Prostate gland (tissue), 2 donors: Measurements from ENCODE around the gene METTL25B. TPM values are rescaled to one million over a fixed set of nuclear protein-coding genes. Genes with fewer than 3 reads are reported as not detected.

Experiments used
- DNase-seq: peaks from one replicate; pipeline ENCODE4 v3.0.0-alpha.2; 2019; ENCODE audit warnings: low spot score
- H3K27ac ChIP-seq, 2 donors: fragments of 200-600 bp; sonication (generic); 2 replicates each; pipeline ENCODE4 v1.5.1; 2017 to 2019
- H3K27me3 ChIP-seq: fragments of 200-600 bp; sonication (generic); replicated peaks from 2 replicates; pipeline ENCODE4 v1.5.1; 2019; ENCODE audit not compliant: insufficient read depth
- H3K36me3 ChIP-seq, 2 donors: fragments of 200-600 bp; sonication (generic); 1 replicate in 1 of 2; 2 replicates in 1 of 2; pipeline versions ENCODE4 v1.5.1 to v1.8.1; 2017 to 2019
- H3K4me1 ChIP-seq: fragments of 200-600 bp; sonication (generic); replicated peaks from 2 replicates; pipeline ENCODE4 v1.5.1; 2019
- H3K4me3 ChIP-seq, 2 donors: fragments of 200-600 bp; sonication (generic); 2 replicates each; pipeline ENCODE4 v1.5.1; 2017 to 2019
- H3K9me3 ChIP-seq: fragments of 200-600 bp; sonication (generic); 2 replicates; pipeline ENCODE4 v1.5.1; 2017
- POLR2A ChIP-seq: fragments of 450-650 bp; IDR thresholded peaks from one replicate; pipeline ENCODE4 v1.6.1; 2016; ENCODE audit warnings: antibody characterized with exemption, mild to moderate bottlenecking
- POLR2AphosphoS5 ChIP-seq: sonication (generic); formaldehyde crosslinking; IDR thresholded peaks from one replicate; pipeline ENCODE4 v1.6.1; 2017; ENCODE audit warnings: antibody characterized with exemption
- WGBS: methylation state at CpG from one replicate; pipeline ENCODE4 v1.1.5; 2018; 5-methylcytosine and 5-hydroxymethylcytosine counted together
- intact Hi-C: fragments of 100-400 bp; cut with DNase I; formaldehyde crosslinking; loops from one replicate; pipeline ENCODE4 v1.14.2; 2022
- total RNA-seq, 2 donors: library from RNA; depleted of rRNA; stranded (reverse); fragments of >200 nt; gene quantifications; one replicate each; pipeline ENCODE4 v1.1.0, GENCODE V29; 2016
- TF ChIP-seq, protein P1 (sequence below), 4 experiments: fragments of 200-600 bp in 2 of 4; fragments of 450-650 bp in 2 of 4; sonication (generic) in 2 of 4; IDR thresholded peaks; 1 replicate in 3 of 4; 2 replicates in 1 of 4; pipeline ENCODE4 v1.5.1; 2016 to 2019; ENCODE audit warnings: antibody characterized with exemption in 4 of 4, mild to moderate bottlenecking in 2 of 4, moderate library complexity in 2 of 4

The METTL25B gene
- total RNA-seq, 2 donors from 2014 or later, result 62.0 to 69.5 TPM

DNA sequence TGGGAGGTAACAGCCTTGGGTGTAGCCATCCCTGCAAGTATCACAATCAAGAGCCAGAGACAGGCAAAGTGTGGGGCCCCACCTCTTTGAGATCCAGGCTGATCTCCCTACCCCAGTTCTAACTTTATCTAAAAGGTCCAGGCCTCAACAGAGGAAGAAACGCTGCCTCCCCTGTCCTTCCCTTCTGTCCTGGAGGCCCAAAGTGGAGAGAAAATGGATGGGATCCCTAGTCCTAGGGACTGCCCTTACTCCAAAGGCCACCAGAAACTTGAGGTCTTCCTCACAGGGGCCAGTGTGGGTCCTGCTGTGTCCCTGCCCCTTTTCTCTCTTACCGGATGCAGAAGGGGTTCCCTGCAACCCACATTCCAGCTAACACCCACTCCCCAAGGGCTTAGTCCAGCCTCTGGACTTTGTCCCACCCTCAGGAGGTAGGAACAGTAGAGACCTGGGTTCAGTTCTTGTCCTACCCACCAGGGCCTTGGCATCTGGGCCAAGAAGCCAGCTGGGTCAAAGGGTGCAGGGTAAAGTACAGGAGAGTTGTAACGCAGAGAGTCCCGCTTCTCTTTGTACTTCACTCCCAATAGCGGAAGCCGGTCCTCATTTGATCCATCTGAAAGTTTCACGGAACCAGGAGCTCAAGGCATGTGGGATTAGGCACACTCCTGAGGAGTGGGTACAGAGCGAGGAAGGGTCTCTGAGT, 21.3 kb downstream of the METTL25B start:
- intact Hi-C loops, result no loop called here
- Histone ChIP-seq H3K36me3 (peaks cover 0 to 3% of the 10 kb centered on the region in 2 donors), H3K27ac (peak overlapping the region; percentile 96 to 97), H3K9me3 (no peaks in the 10 kb centered on the region), H3K4me3 (peak overlapping the region; percentile 94 to 99), H3K4me1 (peaks cover 26% of the 10 kb centered on the region), H3K27me3 (no peaks in the 10 kb centered on the region)
- 28% methylated on average over 8 of the region's 8 CpGs for WGBS
- DNase-seq, result no peak
- no peak for TF ChIP-seq POLR2A
- no peak for TF ChIP-seq POLR2AphosphoS5
- TF ChIP-seq, protein P1, sequence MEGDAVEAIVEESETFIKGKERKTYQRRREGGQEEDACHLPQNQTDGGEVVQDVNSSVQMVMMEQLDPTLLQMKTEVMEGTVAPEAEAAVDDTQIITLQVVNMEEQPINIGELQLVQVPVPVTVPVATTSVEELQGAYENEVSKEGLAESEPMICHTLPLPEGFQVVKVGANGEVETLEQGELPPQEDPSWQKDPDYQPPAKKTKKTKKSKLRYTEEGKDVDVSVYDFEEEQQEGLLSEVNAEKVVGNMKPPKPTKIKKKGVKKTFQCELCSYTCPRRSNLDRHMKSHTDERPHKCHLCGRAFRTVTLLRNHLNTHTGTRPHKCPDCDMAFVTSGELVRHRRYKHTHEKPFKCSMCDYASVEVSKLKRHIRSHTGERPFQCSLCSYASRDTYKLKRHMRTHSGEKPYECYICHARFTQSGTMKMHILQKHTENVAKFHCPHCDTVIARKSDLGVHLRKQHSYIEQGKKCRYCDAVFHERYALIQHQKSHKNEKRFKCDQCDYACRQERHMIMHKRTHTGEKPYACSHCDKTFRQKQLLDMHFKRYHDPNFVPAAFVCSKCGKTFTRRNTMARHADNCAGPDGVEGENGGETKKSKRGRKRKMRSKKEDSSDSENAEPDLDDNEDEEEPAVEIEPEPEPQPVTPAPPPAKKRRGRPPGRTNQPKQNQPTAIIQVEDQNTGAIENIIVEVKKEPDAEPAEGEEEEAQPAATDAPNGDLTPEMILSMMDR (IDR thresholded peaks at IDR 0.05), result no peak

DNA sequence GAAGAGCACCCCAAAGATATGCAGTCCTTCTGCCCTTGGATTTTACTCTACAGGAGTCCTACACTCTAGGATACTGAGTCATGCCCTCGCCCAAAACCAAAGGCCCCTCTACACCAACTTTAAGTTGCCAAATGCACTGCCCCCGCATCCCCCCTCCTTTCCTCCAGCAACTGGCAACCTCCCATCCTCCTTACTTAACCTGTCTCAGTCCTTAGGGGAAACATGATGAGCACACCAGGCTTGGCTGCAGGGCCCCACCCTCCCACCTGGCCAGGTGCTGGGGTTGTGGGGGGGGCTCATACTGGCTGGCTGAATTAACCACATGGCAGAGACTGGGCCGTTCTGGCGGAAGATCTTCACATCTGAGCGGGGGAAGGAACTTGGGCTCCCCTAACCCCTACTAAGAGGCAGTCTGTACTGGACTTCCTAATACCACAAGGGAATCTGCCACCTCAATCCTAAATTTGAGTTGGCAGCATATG, 22.0 kb downstream of the METTL25B start:
- DNase-seq, result peak; percentile 57
- Histone ChIP-seq H3K9me3 (no peaks in the 10 kb centered on the region), H3K4me1 (peaks cover 26% of the 10 kb centered on the region), H3K4me3 (peak overlapping the region; percentile 94 to 99), H3K27me3 (no peaks in the 10 kb centered on the region), H3K27ac (peak overlapping the region; percentile 96 to 97), H3K36me3 (no peaks in the 10 kb centered on the region)
- TF ChIP-seq, protein P1 (IDR thresholded peaks at IDR 0.05), result no peak
- TF ChIP-seq POLR2A (peak; percentile 48), POLR2AphosphoS5 (peak; percentile 44)
- intact Hi-C loops, result no loop called here
- 0% methylated on average over 5 of the region's 5 CpGs for WGBS

DNA sequence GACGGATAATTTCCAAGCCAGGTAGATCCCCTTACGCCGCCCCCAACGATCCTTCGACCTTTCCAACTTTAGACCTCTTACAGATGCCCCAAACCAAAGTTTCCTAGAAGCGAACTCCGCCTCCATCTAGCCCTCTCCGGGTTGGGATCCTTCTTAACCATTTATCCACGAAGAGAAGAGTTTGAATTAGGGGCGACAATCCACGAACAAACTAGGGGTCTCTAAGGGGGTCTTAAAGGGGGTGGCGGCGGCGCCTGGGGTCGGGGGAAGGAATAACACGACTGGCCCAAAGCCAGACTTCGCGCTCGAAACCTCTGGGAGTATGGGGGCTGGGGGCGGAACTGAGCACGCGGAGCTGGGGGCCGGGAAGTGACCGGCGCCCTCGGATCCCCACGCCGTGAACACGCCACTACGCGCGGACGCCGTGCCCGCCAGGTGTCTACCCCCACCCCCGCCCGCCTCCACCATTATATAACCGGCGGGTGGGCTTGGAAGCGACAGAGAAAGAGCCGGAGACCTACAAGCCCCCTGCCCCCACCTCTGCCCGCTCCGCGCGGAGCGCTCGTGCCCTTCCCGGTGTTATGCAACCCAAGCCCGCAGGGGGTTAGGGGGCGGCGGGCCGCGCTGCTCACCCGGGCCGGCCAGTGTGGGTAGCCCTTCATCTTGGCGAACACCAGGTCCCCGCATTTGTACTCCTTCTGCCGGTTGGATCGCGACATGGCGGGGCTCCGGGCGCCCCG, 22.6 kb downstream of the METTL25B start:
- Histone ChIP-seq H3K9me3 (no peaks in the 10 kb centered on the region), H3K4me3 (peak overlapping the region; percentile 94 to 99), H3K36me3 (no peaks in the 10 kb centered on the region), H3K27me3 (no peaks in the 10 kb centered on the region), H3K4me1 (peaks cover 23% of the 10 kb centered on the region), H3K27ac (peak overlapping the region; percentile 96 to 97)
- DNase-seq, result no peak
- TF ChIP-seq POLR2A, result no peak
- TF ChIP-seq POLR2AphosphoS5, result no peak
- TF ChIP-seq, protein P1 (IDR thresholded peaks at IDR 0.05), result peak in 2 of 4 experiments; percentile 26 to 35
- intact Hi-C loops, result no loop called here
- WGBS, result under 1% methylated on average over 25 of the region's 64 CpGs

DNA sequence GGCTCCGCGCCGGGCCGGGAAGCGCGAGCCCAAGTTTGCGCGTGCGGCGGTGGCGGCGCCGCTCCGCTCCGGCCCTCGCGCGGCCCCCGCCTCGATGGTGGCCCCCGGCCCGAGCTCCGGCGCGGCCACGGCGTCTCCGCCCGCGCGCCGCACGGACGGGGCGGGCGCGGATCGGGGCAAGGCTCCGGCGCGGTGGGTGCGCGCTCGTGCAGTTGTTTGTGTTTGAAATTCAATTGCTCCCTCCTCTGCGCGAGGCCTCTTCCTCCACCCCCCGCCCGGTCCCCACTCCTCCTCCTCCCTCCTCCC, 23.1 kb downstream of the METTL25B start, which contains the start of gene HDGF:
Gene HDGF (minus strand): TSS at position 225 of the 306 bp plus-strand sequence. CDS start 246 bp downstream, outside the sequence.
- no peaks in the 10 kb centered on the region for H3K27me3 ChIP-seq
- peaks cover 19% of the 10 kb centered on the region for H3K4me1 ChIP-seq
- no peak for DNase-seq
- H3K9me3 ChIP-seq, result no peaks in the 10 kb centered on the region
- WGBS, result 0% methylated on average over 8 of the region's 48 CpGs
- H3K4me3 ChIP-seq, result peak within 1 kb of the TSS; percentile 94 to 99
- H3K27ac ChIP-seq, result peak within 1 kb of the TSS; percentile 96 to 97
- no peaks in the 10 kb centered on the region for H3K36me3 ChIP-seq
- intact Hi-C loops, result no loop called here
- TF ChIP-seq POLR2A (no peak), POLR2AphosphoS5 (no peak)
- TF ChIP-seq, protein P1 (IDR thresholded peaks at IDR 0.05), result no peak
